Adrenal gland (tissue), 5 donors: ENCODE data around the gene PPARGC1A.

Source experiments
- CTCF ChIP-seq, 6 experiments: fragments of 450-650 bp in 4 of 6; fragments of 200-600 bp in 2 of 6; sonication (generic) in 1 of 6; IDR thresholded peaks; 1 replicate in 5 of 6; 2 replicates in 1 of 6; pipeline versions ENCODE4 v1.5.1 to v1.8.0; 2016 to 2021; ENCODE audit warnings: antibody characterized with exemption in 6 of 6, mild to moderate bottlenecking in 2 of 6, moderate library complexity in 1 of 6
- POLR2A ChIP-seq, 2 donors: fragments of 450-650 bp; IDR thresholded peaks; one replicate each; pipeline ENCODE4 v1.6.1; 2017; ENCODE audit warnings: antibody characterized with exemption in 2 of 2, mild to moderate bottlenecking in 2 of 2, moderate library complexity in 1 of 2
- donor health status: DM: no; HTN: no; CAD: no.

- TF ChIP-seq CTCF (IDR thresholded peaks at IDR 0.05) (no peak), POLR2A (IDR thresholded peaks at IDR 0.05) (no peak)
Observed at GRCh38 chr4:23782778-23783437, 106.9 kb downstream of the PPARGC1A start.
